ENCODE data around the gene TMEM25.

DNA sequence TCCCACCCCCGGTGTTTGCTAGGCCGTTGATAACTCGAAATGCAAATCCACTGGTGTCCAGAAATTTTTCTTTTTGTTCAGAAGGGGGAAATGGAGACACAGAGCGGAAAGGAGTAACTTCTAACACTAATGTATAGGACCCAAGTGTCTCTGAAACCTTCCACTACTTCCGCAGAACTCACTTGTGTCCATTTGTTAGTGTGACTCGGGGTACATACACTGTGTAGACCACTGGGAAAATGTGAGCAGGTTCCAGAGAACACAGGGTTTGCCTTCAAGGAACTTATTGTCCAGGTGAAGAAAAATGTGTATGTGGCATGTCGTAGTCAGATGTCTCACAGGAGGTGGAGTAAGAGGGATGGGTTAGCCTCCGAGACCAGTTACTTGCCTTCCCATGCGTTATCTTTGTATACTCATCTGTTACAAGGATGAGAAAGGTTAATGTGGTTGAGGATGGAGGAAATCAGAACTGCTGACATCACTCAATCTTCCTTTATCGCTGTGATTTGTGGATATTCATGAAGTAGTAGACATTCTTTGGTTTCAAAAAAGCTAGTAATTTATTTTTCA is 42.1 kb downstream of the TMEM25 start:
- TF ChIP-seq, protein P1, sequence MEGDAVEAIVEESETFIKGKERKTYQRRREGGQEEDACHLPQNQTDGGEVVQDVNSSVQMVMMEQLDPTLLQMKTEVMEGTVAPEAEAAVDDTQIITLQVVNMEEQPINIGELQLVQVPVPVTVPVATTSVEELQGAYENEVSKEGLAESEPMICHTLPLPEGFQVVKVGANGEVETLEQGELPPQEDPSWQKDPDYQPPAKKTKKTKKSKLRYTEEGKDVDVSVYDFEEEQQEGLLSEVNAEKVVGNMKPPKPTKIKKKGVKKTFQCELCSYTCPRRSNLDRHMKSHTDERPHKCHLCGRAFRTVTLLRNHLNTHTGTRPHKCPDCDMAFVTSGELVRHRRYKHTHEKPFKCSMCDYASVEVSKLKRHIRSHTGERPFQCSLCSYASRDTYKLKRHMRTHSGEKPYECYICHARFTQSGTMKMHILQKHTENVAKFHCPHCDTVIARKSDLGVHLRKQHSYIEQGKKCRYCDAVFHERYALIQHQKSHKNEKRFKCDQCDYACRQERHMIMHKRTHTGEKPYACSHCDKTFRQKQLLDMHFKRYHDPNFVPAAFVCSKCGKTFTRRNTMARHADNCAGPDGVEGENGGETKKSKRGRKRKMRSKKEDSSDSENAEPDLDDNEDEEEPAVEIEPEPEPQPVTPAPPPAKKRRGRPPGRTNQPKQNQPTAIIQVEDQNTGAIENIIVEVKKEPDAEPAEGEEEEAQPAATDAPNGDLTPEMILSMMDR (IDR thresholded peaks at IDR 0.05; ENCODE audit: low read depth, low read length), result no peak
- TF ChIP-seq EZH2phosphoT487 (IDR thresholded peaks at IDR 0.05; ENCODE audit: low read depth), result no peak

All from OCI-LY3 (cell line).